Gastroesophageal sphincter (tissue), 3 donors: Measurements from ENCODE around the gene ZNF622.

Experiments
- CTCF ChIP-seq, 4 experiments: fragments of 200-600 bp in 2 of 4; fragments of 450-650 bp in 2 of 4; sonication (generic) in 1 of 4; IDR thresholded peaks; one replicate each; pipeline ENCODE4 v1.5.1; 2017 to 2019; ENCODE audit warnings: antibody characterized with exemption in 4 of 4, mild to moderate bottlenecking in 2 of 4, moderate library complexity in 2 of 4
- EP300 ChIP-seq: sonication (generic); formaldehyde crosslinking; IDR thresholded peaks from one replicate; pipeline ENCODE4 v1.6.1; 2017; ENCODE audit warnings: antibody characterized with exemption, mild to moderate bottlenecking
- POLR2A ChIP-seq, 2 donors: fragments of 450-650 bp; IDR thresholded peaks; one replicate each; pipeline ENCODE4 v1.6.1; 2017; ENCODE audit warnings: antibody characterized with exemption in 2 of 2, mild to moderate bottlenecking in 2 of 2, moderate library complexity in 1 of 2

- TF ChIP-seq CTCF (IDR thresholded peaks at IDR 0.05) (no peak), EP300 (no peak), POLR2A (IDR thresholded peaks at IDR 0.05) (no peak)
Measured at GRCh38 chr5:16406630-16407029, 59.0 kb downstream of the ZNF622 start.
